Endothelial cell of umbilical vein (primary cell): ENCODE measurements around the gene FAM43A. TPM values are rescaled to one million over a fixed set of nuclear protein-coding genes. Genes with fewer than 3 reads are reported as not detected.
A peak's percentile ranks its signal among the peaks of the same experiment; 100 is the strongest.

Experiments used
- BruUV-seq: library from RNA; stranded (reverse); fragments of 400-500 nt; replicated peaks from 2 replicates; lab custom pipeline; 2021; lab: Mats Ljungman, UMichigan
- CTCF ChIA-PET: fragments of 300-600, 350-600 bp; sonication (Branson Sonifier 250); formaldehyde crosslinking; loops from one replicate; lab custom pipeline; 2021; ENCODE audit warnings: antibody characterized with exemption, inconsistent platforms; lab: Charles Lee
- POLR2A ChIA-PET: fragments of 300-600, 350-600 bp; sonication (Branson Sonifier 250); formaldehyde crosslinking; loops from one replicate; lab custom pipeline; 2021; ENCODE audit warnings: antibody characterized with exemption, inconsistent platforms; lab: Charles Lee
- DNase-seq: peaks from one replicate; pipeline ENCODE4 v3.0.0-alpha.2; 2011; ENCODE audit warnings: low read depth, low spot score
- FAIRE-seq: peaks from 2 replicates; lab custom pipeline; 2011; peaks lifted over from hg19 to GRCh38; lab: Jason Lieb, UNC
- H2AFZ ChIP-seq: 2 replicates; pipeline ENCODE4 v1.6.0; 2012; ENCODE audit warnings: low read depth, low read length, control low read depth, inconsistent platforms
- H3K27ac ChIP-seq: 2 replicates; pipeline ENCODE4 v1.5.1; 2011; ENCODE audit warnings: low read depth, mild to moderate bottlenecking, control low read depth, low read length, moderate library complexity; ENCODE audit not compliant: insufficient read depth
- H3K27me3 ChIP-seq, 2 experiments: 2 replicates each; pipeline versions ENCODE4 v1.6.0 to v1.6.1; 2011; ENCODE audit warnings: low read length in 2 of 2, mixed read lengths in 1 of 2; ENCODE audit not compliant: control insufficient read depth in 2 of 2, insufficient read depth in 2 of 2
- H3K36me3 ChIP-seq, 2 experiments: 2 replicates in 1 of 2; 3 replicates in 1 of 2; pipeline ENCODE4 v1.5.1; 2011; ENCODE audit warnings: low read length in 2 of 2, mild to moderate bottlenecking in 1 of 2, moderate library complexity in 1 of 2; ENCODE audit not compliant: control insufficient read depth in 2 of 2, insufficient read depth in 2 of 2; ENCODE audit errors: extremely low read depth in 1 of 2
- H3K4me1 ChIP-seq: 3 replicates; pipeline ENCODE4 v1.5.1; 2011; ENCODE audit warnings: mild to moderate bottlenecking, low read length; ENCODE audit not compliant: control insufficient read depth, insufficient read depth; ENCODE audit errors: extremely low read depth
- H3K4me2 ChIP-seq: 2 replicates; pipeline ENCODE4 v1.6.1; 2011; ENCODE audit warnings: low read length, control low read depth, mixed read lengths; ENCODE audit not compliant: insufficient read depth
- H3K4me3 ChIP-seq, 3 experiments: fragments of 200-600 bp in 1 of 3; sonication (generic), shearing (Covaris generic) in 1 of 3; replicated peaks in 1 of 3; 2 replicates each; pipeline ENCODE4 v1.5.1; 2011 to 2016; ENCODE audit warnings: control low read depth in 3 of 3, low read length in 3 of 3, mild to moderate bottlenecking in 2 of 3, inconsistent platforms in 1 of 3, low read depth in 1 of 3, moderate library complexity in 1 of 3; ENCODE audit not compliant: insufficient read depth in 1 of 3
- H3K79me2 ChIP-seq: 2 replicates; pipeline ENCODE4 v1.6.0; 2012; ENCODE audit warnings: low read length, inconsistent platforms; ENCODE audit not compliant: control insufficient read depth, insufficient read depth
- H3K9ac ChIP-seq: replicated peaks from 2 replicates; pipeline ENCODE3; 2011; ENCODE audit warnings: low read length, control low read depth; ENCODE audit not compliant: insufficient read depth; ENCODE audit errors: extremely low read depth
- H3K9me1 ChIP-seq: replicated peaks from 3 replicates; pipeline ENCODE4 v1.6.0; 2011; ENCODE audit warnings: mild to moderate bottlenecking, low read length; ENCODE audit not compliant: control insufficient read depth, insufficient read depth; ENCODE audit errors: extremely low read depth
- H3K9me3 ChIP-seq: replicated peaks from 2 replicates; pipeline ENCODE4 v1.5.1; 2012; ENCODE audit warnings: low read length, inconsistent platforms; ENCODE audit not compliant: control insufficient read depth, insufficient read depth
- H4K20me1 ChIP-seq: replicated peaks from 2 replicates; pipeline ENCODE3; 2011; ENCODE audit warnings: mild to moderate bottlenecking, low read length; ENCODE audit not compliant: control insufficient read depth, insufficient read depth; ENCODE audit errors: extremely low read depth
- EZH2 ChIP-seq: IDR thresholded peaks from 2 replicates; pipeline ENCODE4 v1.6.1; 2012; ENCODE audit warnings: borderline replicate concordance, low read depth, mild to moderate bottlenecking, moderate library complexity, low read length, inconsistent platforms; ENCODE audit not compliant: severe bottlenecking
- FOS ChIP-seq: IDR thresholded peaks from 2 replicates; pipeline ENCODE4 v1.6.1; 2011; ENCODE audit warnings: mild to moderate bottlenecking, low read length, moderate library complexity, borderline replicate concordance; ENCODE audit not compliant: insufficient read depth
- GATA2 ChIP-seq: IDR thresholded peaks from 2 replicates; pipeline ENCODE4 v1.7.0; 2011; ENCODE audit warnings: low read depth, mild to moderate bottlenecking, moderate library complexity, mixed read lengths, low read length; ENCODE audit not compliant: insufficient read length, insufficient read depth
- JUN ChIP-seq: IDR thresholded peaks from 2 replicates; pipeline ENCODE4 v1.6.1; 2011; ENCODE audit warnings: borderline replicate concordance, low read depth; ENCODE audit not compliant: insufficient read length, insufficient read depth
- MYC ChIP-seq: IDR thresholded peaks from one replicate; pipeline ENCODE4 v1.6.1; 2011; ENCODE audit warnings: mild to moderate bottlenecking, low read depth, low read length
- POLR2A ChIP-seq: IDR thresholded peaks from 2 replicates; pipeline ENCODE4 v1.6.1; 2012; ENCODE audit warnings: low read depth, mild to moderate bottlenecking, control low read depth, low read length
- POLR2AphosphoS5 ChIP-seq: IDR thresholded peaks from 2 replicates; pipeline ENCODE4 v1.6.1; 2012; ENCODE audit warnings: low read depth, mild to moderate bottlenecking, control low read depth, low read length, moderate library complexity; ENCODE audit not compliant: insufficient read depth
- dilution Hi-C: fragments of 300-500 bp; cut with MboI; formaldehyde crosslinking; loops from one replicate; pipeline ENCODE4 v1.15.0; 2019; ENCODE audit warnings: low sequenced_read_pairs; ENCODE audit not compliant: extremely low pct_ligation_motif_present
- intact Hi-C: fragments of 100-400 bp; cut with micrococcal nuclease; formaldehyde crosslinking; loops from one replicate; pipeline ENCODE4 v1.10.0; 2022
- polyA plus RNA-seq, 4 experiments: library from polyadenylated mRNA; depleted of rRNA in 3 of 4; stranded (reverse) in 3 of 4; unstranded in 1 of 4; fragments of >200 nt; gene quantifications; 2 replicates each; pipeline versions ENCODE4 v1.2.1 to v1.2.3, GENCODE V29; 2011 to 2012; ENCODE audit warnings: missing spikeins in 1 of 4
- total RNA-seq: library from RNA; stranded (reverse); gene quantifications from 2 replicates; pipeline ENCODE4 v1.2.3, GENCODE V29; 2021
- TF ChIP-seq, protein P1 (sequence below): IDR thresholded peaks from 2 replicates; pipeline ENCODE4 v1.6.1; 2011; ENCODE audit not compliant: insufficient read depth, insufficient read length
- TF ChIP-seq, protein P2 (sequence below), 2 donors: IDR thresholded peaks; 1 replicate in 1 of 2; 2 replicates in 1 of 2; pipeline ENCODE4 v1.5.1; 2011; ENCODE audit warnings: low read length in 2 of 2, mild to moderate bottlenecking in 2 of 2, moderate library complexity in 2 of 2, control low read depth in 1 of 2, inconsistent platforms in 1 of 2, low read depth in 1 of 2; ENCODE audit not compliant: insufficient read depth in 1 of 2; ENCODE audit errors: extremely low read depth in 1 of 2

The FAM43A gene
- total and polyA plus RNA-seq, 2 donors (not counting 3 experiments of a cell fraction or from before 2014, with no cell fraction given): 244 to 307 TPM

- Histone ChIP-seq H2AFZ (no peak overlapping the region), H3K27me3 (no peaks in the 10 kb centered on the region), H3K27ac (peak overlapping the region; percentile 98), H3K9me3 (no peaks in the 10 kb centered on the region), H4K20me1 (no peaks in the 10 kb centered on the region), H3K4me3 (peak overlapping the region in 1 of 3 experiments; percentile 18), H3K4me2 (peak overlapping the region; percentile 69), H3K36me3 (peaks cover 6 to 8% of the 10 kb centered on the region in 2 experiments), H3K9ac (peak overlapping the region; percentile 91), H3K79me2 (peaks cover 17% of the 10 kb centered on the region), H3K9me1 (no peaks in the 10 kb centered on the region), H3K4me1 (peaks cover 54% of the 10 kb centered on the region)
- TF ChIP-seq JUN (peak; percentile 55), GATA2 (peak; percentile 70), POLR2AphosphoS5 (no peak), FOS (peak; percentile 11), MYC (no peak), POLR2A (peak; percentile 46), EZH2 (no peak)
- TF ChIP-seq, protein P1, sequence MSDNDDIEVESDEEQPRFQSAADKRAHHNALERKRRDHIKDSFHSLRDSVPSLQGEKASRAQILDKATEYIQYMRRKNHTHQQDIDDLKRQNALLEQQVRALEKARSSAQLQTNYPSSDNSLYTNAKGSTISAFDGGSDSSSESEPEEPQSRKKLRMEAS: no peak
- TF ChIP-seq, protein P2, sequence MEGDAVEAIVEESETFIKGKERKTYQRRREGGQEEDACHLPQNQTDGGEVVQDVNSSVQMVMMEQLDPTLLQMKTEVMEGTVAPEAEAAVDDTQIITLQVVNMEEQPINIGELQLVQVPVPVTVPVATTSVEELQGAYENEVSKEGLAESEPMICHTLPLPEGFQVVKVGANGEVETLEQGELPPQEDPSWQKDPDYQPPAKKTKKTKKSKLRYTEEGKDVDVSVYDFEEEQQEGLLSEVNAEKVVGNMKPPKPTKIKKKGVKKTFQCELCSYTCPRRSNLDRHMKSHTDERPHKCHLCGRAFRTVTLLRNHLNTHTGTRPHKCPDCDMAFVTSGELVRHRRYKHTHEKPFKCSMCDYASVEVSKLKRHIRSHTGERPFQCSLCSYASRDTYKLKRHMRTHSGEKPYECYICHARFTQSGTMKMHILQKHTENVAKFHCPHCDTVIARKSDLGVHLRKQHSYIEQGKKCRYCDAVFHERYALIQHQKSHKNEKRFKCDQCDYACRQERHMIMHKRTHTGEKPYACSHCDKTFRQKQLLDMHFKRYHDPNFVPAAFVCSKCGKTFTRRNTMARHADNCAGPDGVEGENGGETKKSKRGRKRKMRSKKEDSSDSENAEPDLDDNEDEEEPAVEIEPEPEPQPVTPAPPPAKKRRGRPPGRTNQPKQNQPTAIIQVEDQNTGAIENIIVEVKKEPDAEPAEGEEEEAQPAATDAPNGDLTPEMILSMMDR (IDR thresholded peaks at IDR 0.05; ENCODE audit: extremely low read depth in 1 of 2, insufficient read depth in 1 of 2, low read depth in 1 of 2, low read length in 2 of 2): no peak
- TSS peak; percentile 92 for BruUV-seq
- dilution Hi-C loops: no loop called here
- CTCF ChIA-PET: interaction anchor here (1.1 to 2.9 kb wide), 5 partner anchors 13 to 65 kb away, joined by 4 to 22 read pairs (median 13); partner anchors contain the start of genes LSG1 and TMEM44
- intact Hi-C loops: loop anchor here (1.0 kb wide), 1 partner anchor 18 kb away; no protein-coding TSS in a partner anchor
- DNase-seq: peak; percentile 87
- FAIRE-seq: peak; percentile 65
- POLR2A ChIA-PET: interaction anchor here (1.3 kb wide), 1 partner anchor 19 kb away, joined by 7 read pairs; no protein-coding TSS in a partner anchor
Measured at GRCh38 chr3:194658477-194659242, 27.0 kb upstream of the FAM43A start.
